ENCODE data around the gene BSPRY.

BSPRY gene

DNA sequence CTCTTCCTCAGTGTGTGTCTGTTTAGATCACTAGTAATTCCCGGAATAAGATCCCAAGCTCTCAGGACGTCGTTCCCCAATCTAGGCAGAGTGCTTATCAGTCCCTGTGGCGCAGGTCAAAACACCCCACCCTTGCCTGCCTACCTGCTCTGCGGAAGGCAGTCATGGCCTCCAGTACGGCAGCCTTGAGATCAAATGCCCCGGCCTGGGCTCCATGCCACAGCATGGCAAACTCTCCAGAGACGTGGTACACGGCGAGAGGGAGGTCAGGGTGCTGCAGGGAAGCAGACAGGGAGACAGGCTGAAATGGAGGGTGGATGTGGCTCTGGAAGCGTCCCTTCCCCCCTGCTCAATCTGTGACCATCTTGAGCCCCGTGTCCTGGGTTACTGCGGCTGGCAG lies 39.5 kb downstream of the BSPRY start:
- no peak for DNase-seq (ENCODE audit: extremely low read depth, low read depth)
- TF ChIP-seq, protein P1, sequence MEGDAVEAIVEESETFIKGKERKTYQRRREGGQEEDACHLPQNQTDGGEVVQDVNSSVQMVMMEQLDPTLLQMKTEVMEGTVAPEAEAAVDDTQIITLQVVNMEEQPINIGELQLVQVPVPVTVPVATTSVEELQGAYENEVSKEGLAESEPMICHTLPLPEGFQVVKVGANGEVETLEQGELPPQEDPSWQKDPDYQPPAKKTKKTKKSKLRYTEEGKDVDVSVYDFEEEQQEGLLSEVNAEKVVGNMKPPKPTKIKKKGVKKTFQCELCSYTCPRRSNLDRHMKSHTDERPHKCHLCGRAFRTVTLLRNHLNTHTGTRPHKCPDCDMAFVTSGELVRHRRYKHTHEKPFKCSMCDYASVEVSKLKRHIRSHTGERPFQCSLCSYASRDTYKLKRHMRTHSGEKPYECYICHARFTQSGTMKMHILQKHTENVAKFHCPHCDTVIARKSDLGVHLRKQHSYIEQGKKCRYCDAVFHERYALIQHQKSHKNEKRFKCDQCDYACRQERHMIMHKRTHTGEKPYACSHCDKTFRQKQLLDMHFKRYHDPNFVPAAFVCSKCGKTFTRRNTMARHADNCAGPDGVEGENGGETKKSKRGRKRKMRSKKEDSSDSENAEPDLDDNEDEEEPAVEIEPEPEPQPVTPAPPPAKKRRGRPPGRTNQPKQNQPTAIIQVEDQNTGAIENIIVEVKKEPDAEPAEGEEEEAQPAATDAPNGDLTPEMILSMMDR (IDR thresholded peaks at IDR 0.05; ENCODE audit: low read depth, low read length): no peak

DNA sequence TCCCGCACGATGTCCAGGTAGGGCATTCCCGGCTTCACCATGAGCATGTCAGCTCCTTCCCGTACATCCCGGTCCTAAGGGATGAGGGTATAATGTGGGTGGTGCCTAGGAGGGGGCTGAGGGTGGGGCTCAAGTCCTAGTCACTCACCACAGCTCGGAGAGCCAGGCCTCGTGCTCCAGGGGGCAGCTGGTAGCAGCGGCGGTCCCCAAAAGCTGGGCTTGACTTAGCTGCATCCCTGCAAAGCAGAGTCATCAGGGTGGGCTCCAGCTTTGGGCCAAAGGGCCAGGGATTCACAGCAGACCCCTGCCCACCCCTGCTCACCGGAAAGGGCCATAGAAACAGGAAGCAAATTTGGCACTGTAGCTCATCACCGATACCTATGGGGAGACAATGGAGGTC lies 40.1 kb downstream of the BSPRY start:
- TF ChIP-seq, protein P1 (IDR thresholded peaks at IDR 0.05; ENCODE audit: low read depth, low read length): no peak
- no peak for DNase-seq (ENCODE audit: extremely low read depth, low read depth)

DNA sequence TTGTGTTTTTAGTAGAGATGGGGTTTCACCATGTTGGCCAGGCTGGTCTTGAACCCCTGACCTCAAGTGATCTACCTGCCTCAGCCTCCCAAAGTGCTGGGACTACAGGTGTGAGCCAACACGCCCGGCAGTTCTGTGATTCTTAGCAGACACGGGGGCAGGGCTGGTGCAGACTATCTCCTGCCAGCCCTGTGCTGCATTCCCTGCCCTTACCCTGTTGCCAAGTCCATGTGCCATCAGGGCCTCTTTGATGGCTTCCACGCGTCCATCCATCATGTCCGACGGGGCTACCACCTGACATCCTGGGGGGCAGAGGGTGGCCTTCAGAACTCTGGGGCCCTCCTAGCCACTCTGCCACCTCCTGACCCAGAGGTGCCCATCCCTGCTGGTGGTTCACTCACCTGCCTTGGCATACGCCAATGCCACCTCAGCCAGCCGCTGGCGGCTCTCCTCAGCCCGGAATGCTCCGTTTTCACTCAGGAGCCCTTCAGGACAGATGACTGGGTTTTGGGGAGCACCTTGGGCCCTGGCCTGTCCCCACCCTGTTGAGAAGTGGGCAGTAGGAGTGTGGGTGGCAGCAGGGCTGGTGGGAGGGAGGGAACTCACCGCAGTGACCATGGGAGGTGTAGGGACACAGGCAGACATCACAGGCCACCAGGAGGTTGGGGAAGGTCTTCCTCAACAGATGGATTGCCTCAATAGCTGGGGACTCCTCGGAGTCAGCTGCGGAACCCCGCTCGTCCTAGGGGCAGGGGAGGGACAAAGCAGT lies 41.0 kb downstream of the BSPRY start:
- TF ChIP-seq, protein P1 (IDR thresholded peaks at IDR 0.05; ENCODE audit: low read depth, low read length): no peak
- no peak for DNase-seq (ENCODE audit: extremely low read depth, low read depth)

DNA sequence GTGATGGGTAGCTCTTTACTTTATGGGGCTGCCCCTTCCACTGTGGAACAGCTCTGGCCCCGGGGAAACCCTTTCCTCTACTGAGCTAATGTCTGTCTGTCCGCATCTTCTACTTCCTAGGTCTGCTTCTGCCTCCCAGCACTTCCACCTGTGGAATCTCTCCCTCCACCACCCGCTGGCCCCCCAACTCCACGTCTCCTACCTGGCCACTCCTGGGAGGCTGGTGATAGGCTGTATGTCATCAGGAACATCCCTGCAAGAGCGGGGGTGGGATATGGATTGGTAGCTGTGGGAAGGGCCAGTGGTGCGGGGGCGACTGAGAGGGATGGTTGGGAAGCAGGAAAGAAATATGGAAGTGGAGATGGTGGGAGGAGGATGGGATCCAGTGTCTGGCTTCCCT lies 42.6 kb downstream of the BSPRY start:
- TF ChIP-seq, protein P1 (IDR thresholded peaks at IDR 0.05; ENCODE audit: low read depth, low read length): no peak
- DNase-seq (ENCODE audit: extremely low read depth, low read depth): no peak

DNA sequence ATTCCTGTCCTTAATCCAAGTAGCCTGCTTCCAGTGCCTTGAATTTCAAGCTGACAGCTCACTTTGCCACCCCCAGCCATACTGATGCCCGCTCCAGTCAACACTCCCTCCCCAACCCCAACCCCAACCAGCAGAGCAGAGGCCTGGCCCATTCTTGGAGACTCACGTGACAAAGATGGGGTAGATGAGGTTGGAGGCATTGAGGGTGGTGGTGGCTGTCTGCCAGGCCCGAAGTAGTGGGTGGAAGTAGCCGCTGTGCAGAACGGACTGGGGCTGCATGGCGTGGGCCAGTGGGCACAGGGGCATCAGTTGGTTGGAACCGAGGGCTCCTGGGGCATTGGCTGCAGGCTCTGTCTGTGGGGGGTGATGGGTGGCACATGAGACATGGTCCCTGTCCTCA lies 43.9 kb downstream of the BSPRY start:
- TF ChIP-seq, protein P1 (IDR thresholded peaks at IDR 0.05; ENCODE audit: low read depth, low read length): no peak
- no peak for DNase-seq (ENCODE audit: extremely low read depth, low read depth)

DNA sequence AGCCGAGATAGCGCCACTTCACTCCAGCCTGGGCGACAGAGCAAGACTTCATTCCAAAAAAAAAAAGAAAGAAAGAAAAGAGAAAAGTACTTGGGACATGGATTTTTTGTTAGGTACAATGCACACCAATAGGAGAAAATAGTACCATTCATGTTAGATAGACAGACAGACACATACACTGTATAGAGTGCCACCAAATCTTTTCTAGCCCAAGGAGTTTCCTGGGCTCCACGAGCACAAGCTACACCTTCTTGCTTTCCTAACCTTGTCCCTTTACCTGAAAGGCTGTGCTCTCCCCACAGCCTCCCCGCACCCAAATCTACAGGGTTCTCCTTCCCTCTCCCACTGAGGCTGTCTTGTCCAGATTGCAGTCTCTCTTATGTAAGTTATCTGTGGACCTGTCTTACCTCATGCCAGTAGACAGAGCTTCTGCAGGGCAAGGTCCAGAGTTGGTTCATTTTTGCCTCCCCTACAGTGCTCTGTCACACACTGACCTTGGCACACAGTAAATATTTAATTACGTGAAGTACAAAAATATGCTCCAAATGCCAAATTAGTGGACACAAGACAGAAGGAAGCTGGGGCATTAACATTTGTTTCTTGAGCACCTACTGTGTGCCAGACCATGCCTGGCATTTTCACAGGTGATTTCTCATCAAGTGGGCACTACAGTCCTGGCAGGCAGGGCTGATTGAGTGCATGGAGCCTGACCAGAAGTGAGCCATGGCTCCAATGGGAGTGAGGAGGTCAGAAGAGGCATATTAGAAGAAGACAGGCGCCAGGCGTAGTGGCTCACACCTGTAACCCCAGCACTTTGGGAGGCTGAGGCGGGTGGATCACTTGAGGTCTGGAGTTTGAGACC lies 45.9 kb downstream of the BSPRY start:
- TF ChIP-seq, protein P1 (IDR thresholded peaks at IDR 0.05; ENCODE audit: low read depth, low read length): no peak
- DNase-seq (ENCODE audit: extremely low read depth, low read depth): no peak

DNA sequence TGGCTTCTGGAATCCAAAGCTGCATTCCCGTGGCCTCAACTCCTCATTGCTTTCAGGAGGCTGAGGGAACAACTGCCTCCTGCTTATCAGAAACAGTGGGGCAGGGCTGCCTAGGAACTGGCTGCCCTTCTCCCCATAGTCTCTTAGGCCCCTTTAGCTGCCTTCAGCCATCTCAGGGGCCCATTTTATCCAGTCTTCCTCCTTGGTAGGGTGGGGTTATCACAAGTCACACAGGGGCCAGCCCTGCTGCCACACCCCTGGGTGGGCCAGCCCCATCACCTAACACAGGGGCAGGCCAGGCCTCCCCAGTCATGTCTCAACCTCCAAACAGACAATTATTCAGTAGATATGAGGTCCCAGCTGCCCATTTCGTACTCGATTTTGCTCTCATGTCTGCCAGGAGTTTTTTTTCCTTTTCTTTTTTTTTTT lies 47.9 kb downstream of the BSPRY start:
- TF ChIP-seq, protein P1 (IDR thresholded peaks at IDR 0.05; ENCODE audit: low read depth, low read length): no peak
- no peak for DNase-seq (ENCODE audit: extremely low read depth, low read depth)
